ENCODE measurements around the gene GSTCD. TPM values are rescaled to one million over a fixed set of nuclear protein-coding genes. Genes with fewer than 3 reads are reported as not detected.

Gene GSTCD
- total RNA-seq, 5 donors from 2014 or later (not counting 1 experiment from before 2014, with no cell fraction given): 5.1 to 7.5 (median 5.2) TPM

- DNase-seq: no peak
- Histone ChIP-seq H3K27me3 (replicated peaks in 1 of 2; ENCODE audit: control insufficient read depth in 2 of 2, extremely low read depth in 1 of 2, insufficient read depth in 2 of 2, low read length in 1 of 2) (no peaks in the 10 kb centered on the region), H3K36me3 (ENCODE audit: control insufficient read depth in 2 of 2, extremely low read depth in 1 of 2, insufficient read depth in 1 of 2, low read length in 1 of 2) (no peaks in the 10 kb centered on the region), H3K4me3 (ENCODE audit: control insufficient read depth in 1 of 2, extremely low read depth in 1 of 2, low read length in 1 of 2) (no peak overlapping the region), H3K4me1 (ENCODE audit: control insufficient read depth in 1 of 2, extremely low read depth in 1 of 2, insufficient read depth in 2 of 2, low read length in 2 of 2) (peaks cover 3 to 16% of the 10 kb centered on the region in 2 experiments), H3K9me3 (no peaks in the 10 kb centered on the region), H3K27ac (ENCODE audit: low read length) (no peak overlapping the region)
- ChIA-PET CTCF (interaction anchor here in 1 of 2 donors (2.2 kb wide), 1 partner anchor 237 kb away, joined by 12 read pairs; the partner anchor contains the start of gene PPA2), POLR2A (interaction anchor here in 1 of 2 donors (0.6 kb wide), 1 partner anchor 9 kb away, joined by 3 read pairs; no protein-coding TSS in a partner anchor)
- Mint-ChIP-seq H3K4me1 (peaks cover 29 to 30% (median 29%) of the 10 kb centered on the region in 3 donors), H3K27ac (no peak overlapping the region), H3K27me3 (no peaks in the 10 kb centered on the region), H3K4me3 (no peak overlapping the region), H3K36me3 (no peaks in the 10 kb centered on the region), H3K9me3 (no peaks in the 10 kb centered on the region)
- 100% methylated on average over 3 of the region's 6 CpGs for WGBS (ENCODE audit: insufficient coverage)
- ATAC-seq (replicated peaks in 1 of 4): no peak
These were observed 2.1 kb downstream of the GSTCD start for GRCh38 chr4:105710678-105711077.

GRCh38 chr4:105712766-105713165, 4.2 kb downstream of the GSTCD start:
- H3K27me3 Mint-ChIP-seq: no peaks in the 10 kb centered on the region
- H3K4me1 ChIP-seq (ENCODE audit: control insufficient read depth in 1 of 2, extremely low read depth in 1 of 2, insufficient read depth in 2 of 2, low read length in 2 of 2): peaks cover 3 to 11% of the 10 kb centered on the region in 2 experiments
- H3K4me1 Mint-ChIP-seq: peaks cover 8 to 14% (median 14%) of the 10 kb centered on the region in 3 donors
- no peaks in the 10 kb centered on the region for H3K9me3 ChIP-seq
- no peak overlapping the region for H3K27ac Mint-ChIP-seq
- no peak for ATAC-seq (replicated peaks in 1 of 4)
- no peak overlapping the region for H3K27ac ChIP-seq (ENCODE audit: low read length)
- CTCF ChIA-PET: no interaction called here
- no peaks in the 10 kb centered on the region for H3K27me3 ChIP-seq (replicated peaks in 1 of 2; ENCODE audit: control insufficient read depth in 2 of 2, extremely low read depth in 1 of 2, insufficient read depth in 2 of 2, low read length in 1 of 2)
- POLR2A ChIA-PET: no interaction called here
- no peaks in the 10 kb centered on the region for H3K36me3 ChIP-seq (ENCODE audit: control insufficient read depth in 2 of 2, extremely low read depth in 1 of 2, insufficient read depth in 1 of 2, low read length in 1 of 2)
- no peak for DNase-seq
- H3K4me3 Mint-ChIP-seq: no peak overlapping the region
- no peak overlapping the region for H3K4me3 ChIP-seq (ENCODE audit: control insufficient read depth in 1 of 2, extremely low read depth in 1 of 2, low read length in 1 of 2)
- WGBS (ENCODE audit: insufficient coverage): 92% methylated on average over 2 of the region's 2 CpGs
- no peaks in the 10 kb centered on the region for H3K9me3 Mint-ChIP-seq
- no peaks in the 10 kb centered on the region for H3K36me3 Mint-ChIP-seq

GRCh38 chr4:105714071-105714521, 5.5 kb downstream of the GSTCD start:
- DNase-seq (no peak), ATAC-seq (replicated peaks in 1 of 4) (no peak)
- Histone ChIP-seq H3K27me3 (replicated peaks in 1 of 2; ENCODE audit: control insufficient read depth in 2 of 2, extremely low read depth in 1 of 2, insufficient read depth in 2 of 2, low read length in 1 of 2) (no peaks in the 10 kb centered on the region), H3K4me1 (ENCODE audit: control insufficient read depth in 1 of 2, extremely low read depth in 1 of 2, insufficient read depth in 2 of 2, low read length in 2 of 2) (peaks cover 1 to 8% of the 10 kb centered on the region in 2 experiments), H3K4me3 (ENCODE audit: control insufficient read depth in 1 of 2, extremely low read depth in 1 of 2, low read length in 1 of 2) (no peak overlapping the region), H3K27ac (ENCODE audit: low read length) (no peak overlapping the region), H3K36me3 (ENCODE audit: control insufficient read depth in 2 of 2, extremely low read depth in 1 of 2, insufficient read depth in 1 of 2, low read length in 1 of 2) (peaks cover 0 to under 1% of the 10 kb centered on the region in 2 donors), H3K9me3 (no peaks in the 10 kb centered on the region)
- no peaks in the 10 kb centered on the region for H3K9me3 Mint-ChIP-seq
- H3K27ac Mint-ChIP-seq: no peak overlapping the region
- no CpG with 5 or more reads among the region's 5 CpGs for WGBS (ENCODE audit: insufficient coverage)
- H3K36me3 Mint-ChIP-seq: no peaks in the 10 kb centered on the region
- CTCF ChIA-PET: interaction anchor here (1.0 to 1.2 kb wide), 3 partner anchors 13 to 573 kb away, joined by 3 read pairs; no protein-coding TSS in a partner anchor
- no peak overlapping the region for H3K4me3 Mint-ChIP-seq
- POLR2A ChIA-PET: interaction anchor here in 1 of 2 donors (0.7 kb wide), 1 partner anchor 1022 kb away, joined by 3 read pairs; no protein-coding TSS in a partner anchor
- peaks cover 5 to 10% (median 8%) of the 10 kb centered on the region in 3 donors for H3K4me1 Mint-ChIP-seq
- H3K27me3 Mint-ChIP-seq: no peaks in the 10 kb centered on the region

- H3K4me3 Mint-ChIP-seq: no peak overlapping the region
- WGBS (ENCODE audit: insufficient coverage): no CpG with 5 or more reads among the region's 1 CpG
- peaks cover 0 to 4% of the 10 kb centered on the region in 2 donors for H3K36me3 ChIP-seq (ENCODE audit: control insufficient read depth in 2 of 2, extremely low read depth in 1 of 2, insufficient read depth in 1 of 2, low read length in 1 of 2)
- no peaks in the 10 kb centered on the region for H3K27me3 ChIP-seq (replicated peaks in 1 of 2; ENCODE audit: control insufficient read depth in 2 of 2, extremely low read depth in 1 of 2, insufficient read depth in 2 of 2, low read length in 1 of 2)
- DNase-seq (no peak), ATAC-seq (replicated peaks in 1 of 4) (no peak)
- no peak overlapping the region for H3K27ac Mint-ChIP-seq
- no peaks in the 10 kb centered on the region for H3K9me3 Mint-ChIP-seq
- H3K4me1 Mint-ChIP-seq: peaks cover 0 to 5% (median 3%) of the 10 kb centered on the region in 3 donors
- ChIA-PET POLR2A (interaction anchor here in 1 of 2 donors (0.6 to 0.7 kb wide), 2 partner anchors 11 to 1021 kb away, joined by 3 read pairs; no protein-coding TSS in a partner anchor), CTCF (interaction anchor here (0.6 to 1.4 kb wide), 11 partner anchors 9 to 574 kb away, joined by 3 to 8 read pairs (median 3); partner anchors contain the start of gene PPA2 (in 1 of the 2))
- no peaks in the 10 kb centered on the region for H3K27me3 Mint-ChIP-seq
- no peak overlapping the region for H3K4me3 ChIP-seq (ENCODE audit: control insufficient read depth in 1 of 2, extremely low read depth in 1 of 2, low read length in 1 of 2)
- H3K9me3 ChIP-seq: no peaks in the 10 kb centered on the region
- peaks cover 0 to under 1% of the 10 kb centered on the region in 2 experiments for H3K4me1 ChIP-seq (ENCODE audit: control insufficient read depth in 1 of 2, extremely low read depth in 1 of 2, insufficient read depth in 2 of 2, low read length in 2 of 2)
- no peak overlapping the region for H3K27ac ChIP-seq (ENCODE audit: low read length)
- no peaks in the 10 kb centered on the region for H3K36me3 Mint-ChIP-seq
These were observed 6.3 kb downstream of the GSTCD start for GRCh38 chr4:105714932-105715331.

- no peaks in the 10 kb centered on the region for H3K4me1 ChIP-seq (ENCODE audit: control insufficient read depth in 1 of 2, extremely low read depth in 1 of 2, insufficient read depth in 2 of 2, low read length in 2 of 2)
- H3K4me3 ChIP-seq (ENCODE audit: control insufficient read depth in 1 of 2, extremely low read depth in 1 of 2, low read length in 1 of 2): no peak overlapping the region
- ATAC-seq (replicated peaks in 1 of 4) (peak in 1 of 4 experiments; percentile 39), DNase-seq (peak in 1 of 35 experiments; percentile 50)
- no peak overlapping the region for H3K27ac ChIP-seq (ENCODE audit: low read length)
- no CpG with 5 or more reads among the region's 4 CpGs for WGBS (ENCODE audit: insufficient coverage)
- no peaks in the 10 kb centered on the region for H3K9me3 ChIP-seq
- CTCF ChIA-PET: interaction anchor here (0.6 to 1.4 kb wide), 10 partner anchors 9 to 575 kb away, joined by 3 to 8 read pairs (median 3); partner anchors contain the start of gene PPA2 (in 1 of the 2)
- H3K27me3 Mint-ChIP-seq: no peaks in the 10 kb centered on the region
- H3K4me3 Mint-ChIP-seq: no peak overlapping the region
- H3K36me3 Mint-ChIP-seq: no peaks in the 10 kb centered on the region
- H3K9me3 Mint-ChIP-seq: no peaks in the 10 kb centered on the region
- peaks cover 0 to 4% of the 10 kb centered on the region in 2 donors for H3K36me3 ChIP-seq (ENCODE audit: control insufficient read depth in 2 of 2, extremely low read depth in 1 of 2, insufficient read depth in 1 of 2, low read length in 1 of 2)
- H3K27me3 ChIP-seq (replicated peaks in 1 of 2; ENCODE audit: control insufficient read depth in 2 of 2, extremely low read depth in 1 of 2, insufficient read depth in 2 of 2, low read length in 1 of 2): no peaks in the 10 kb centered on the region
- POLR2A ChIA-PET: interaction anchor here in 1 of 2 donors (0.6 kb wide), 1 partner anchor 12 kb away, joined by 3 read pairs; no protein-coding TSS in a partner anchor
- no peak overlapping the region for H3K27ac Mint-ChIP-seq
- H3K4me1 Mint-ChIP-seq: peaks cover 0 to 5% (median 3%) of the 10 kb centered on the region in 3 donors
These were observed 7.2 kb downstream of the GSTCD start for GRCh38 chr4:105715692-105716278.

GRCh38 chr4:105719204-105719603, 10.6 kb downstream of the GSTCD start:
- no peaks in the 10 kb centered on the region for H3K4me1 ChIP-seq (ENCODE audit: control insufficient read depth in 1 of 2, extremely low read depth in 1 of 2, insufficient read depth in 2 of 2, low read length in 2 of 2)
- CTCF ChIA-PET: interaction anchor here in 1 of 2 donors (0.8 kb wide), 1 partner anchor 9 kb away, joined by 6 read pairs; no protein-coding TSS in a partner anchor
- ATAC-seq (replicated peaks in 1 of 4) (no peak), DNase-seq (no peak)
- POLR2A ChIA-PET: interaction anchor here in 1 of 2 donors (0.6 kb wide), 1 partner anchor 9 kb away, joined by 3 read pairs; no protein-coding TSS in a partner anchor
- no CpG with 5 or more reads among the region's 2 CpGs for WGBS (ENCODE audit: insufficient coverage)
- no peaks in the 10 kb centered on the region for H3K36me3 Mint-ChIP-seq
- no peak overlapping the region for H3K27ac Mint-ChIP-seq
- H3K27ac ChIP-seq (ENCODE audit: low read length): no peak overlapping the region
- no peak overlapping the region for H3K4me3 Mint-ChIP-seq
- no peaks in the 10 kb centered on the region for H3K9me3 ChIP-seq
- peaks cover 0 to 4% of the 10 kb centered on the region in 2 donors for H3K36me3 ChIP-seq (ENCODE audit: control insufficient read depth in 2 of 2, extremely low read depth in 1 of 2, insufficient read depth in 1 of 2, low read length in 1 of 2)
- H3K9me3 Mint-ChIP-seq: no peaks in the 10 kb centered on the region
- H3K27me3 Mint-ChIP-seq: no peaks in the 10 kb centered on the region
- no peak overlapping the region for H3K4me3 ChIP-seq (ENCODE audit: control insufficient read depth in 1 of 2, extremely low read depth in 1 of 2, low read length in 1 of 2)
- no peaks in the 10 kb centered on the region for H3K27me3 ChIP-seq (replicated peaks in 1 of 2; ENCODE audit: control insufficient read depth in 2 of 2, extremely low read depth in 1 of 2, insufficient read depth in 2 of 2, low read length in 1 of 2)
- H3K4me1 Mint-ChIP-seq: peaks cover 0 to 3% (median 2%) of the 10 kb centered on the region in 3 donors
